Astrocyte (in vitro differentiated cells and primary cell): ENCODE results near the gene TANGO2. TPM values are rescaled to one million over a fixed set of nuclear protein-coding genes. Genes with fewer than 3 reads are reported as not detected.

Source experiments
- DNase-seq: peaks from one replicate; pipeline ENCODE4 v3.0.0-alpha.2; 2010; ENCODE audit warnings: low read depth
- FAIRE-seq: peaks from 2 replicates; lab custom pipeline; 2011; peaks lifted over from hg19 to GRCh38; lab: Jason Lieb, UNC
- H2AFZ ChIP-seq: 2 replicates; pipeline ENCODE4 v1.6.0; 2012; ENCODE audit warnings: low read depth, low read length, inconsistent platforms
- H3K27ac ChIP-seq: 2 replicates; pipeline ENCODE4 v1.5.1; 2011; ENCODE audit warnings: low read depth, low read length, inconsistent platforms
- H3K27me3 ChIP-seq: 2 replicates; pipeline ENCODE4 v1.6.0; 2011; ENCODE audit warnings: low read length, inconsistent platforms; ENCODE audit not compliant: insufficient read depth
- H3K36me3 ChIP-seq: 2 replicates; pipeline ENCODE4 v1.5.1; 2011; ENCODE audit warnings: low read length, inconsistent platforms; ENCODE audit not compliant: insufficient read depth
- H3K4me1 ChIP-seq: 2 replicates; pipeline ENCODE4 v1.5.1; 2011; ENCODE audit warnings: low read length, inconsistent platforms; ENCODE audit not compliant: insufficient read depth
- H3K4me2 ChIP-seq: 2 replicates; pipeline ENCODE4 v1.6.0; 2012; ENCODE audit warnings: low read length, inconsistent platforms
- H3K4me3 ChIP-seq: 2 replicates; pipeline ENCODE4 v1.5.1; 2011; ENCODE audit warnings: low read depth, mild to moderate bottlenecking, low read length, inconsistent platforms; ENCODE audit not compliant: insufficient read depth
- H3K79me2 ChIP-seq: 2 replicates; pipeline ENCODE4 v1.6.0; 2012; ENCODE audit warnings: mild to moderate bottlenecking, low read length, inconsistent platforms; ENCODE audit not compliant: insufficient read depth
- H3K9ac ChIP-seq: 2 replicates; pipeline ENCODE4 v1.6.0; 2012; ENCODE audit warnings: mild to moderate bottlenecking, low read length, inconsistent platforms
- H3K9me3 ChIP-seq: 2 replicates; pipeline ENCODE4 v1.5.1; 2012; ENCODE audit warnings: low read depth, mild to moderate bottlenecking, low read length, inconsistent platforms; ENCODE audit not compliant: insufficient read depth
- H4K20me1 ChIP-seq: 2 replicates; pipeline ENCODE4 v1.6.0; 2012; ENCODE audit warnings: low read length, inconsistent platforms; ENCODE audit not compliant: insufficient read depth
- H3K27ac Mint-ChIP-seq: one replicate; pipeline ENCODE4 v1.8.0; 2021; ENCODE audit warnings: mild to moderate bottlenecking, mixed read lengths; ENCODE audit not compliant: unreplicated experiment
- H3K27me3 Mint-ChIP-seq: one replicate; pipeline ENCODE4 v1.8.0; 2021; ENCODE audit warnings: low read depth, mixed read lengths; ENCODE audit not compliant: unreplicated experiment
- H3K36me3 Mint-ChIP-seq: one replicate; pipeline ENCODE4 v1.8.0; 2021; ENCODE audit warnings: low read depth, mixed read lengths; ENCODE audit not compliant: unreplicated experiment
- H3K4me1 Mint-ChIP-seq: one replicate; pipeline ENCODE4 v1.8.0; 2021; ENCODE audit warnings: low read depth, mixed read lengths; ENCODE audit not compliant: unreplicated experiment
- H3K4me3 Mint-ChIP-seq: one replicate; pipeline ENCODE4 v1.8.0; 2021; ENCODE audit warnings: mild to moderate bottlenecking, moderate library complexity, mixed read lengths; ENCODE audit not compliant: unreplicated experiment
- H3K9me3 Mint-ChIP-seq: one replicate; pipeline ENCODE4 v1.8.0; 2021; ENCODE audit warnings: mild to moderate bottlenecking, mixed read lengths; ENCODE audit not compliant: unreplicated experiment
- CTCF ChIP-seq: IDR thresholded peaks from 2 replicates; pipeline ENCODE4 v1.5.1; 2011; ENCODE audit warnings: low read depth, mild to moderate bottlenecking, inconsistent platforms, low read length, moderate library complexity; ENCODE audit not compliant: insufficient read depth
- EZH2 ChIP-seq: IDR thresholded peaks from 2 replicates; pipeline ENCODE4 v1.6.1; 2012; ENCODE audit warnings: mild to moderate bottlenecking, low read length, inconsistent platforms; ENCODE audit not compliant: insufficient read depth
- total RNA-seq: library from RNA; stranded (reverse); gene quantifications from 2 replicates; pipeline ENCODE4 v1.2.1, GENCODE V29; 2021

The TANGO2 gene
- total RNA-seq, 1 donor from 2014 or later = 28.0 TPM

- peak; percentile 11 for DNase-seq
- Histone ChIP-seq H3K27ac (no peak overlapping the region), H3K9ac (no peak overlapping the region), H3K4me3 (no peak overlapping the region), H3K79me2 (peaks cover 37% of the 10 kb centered on the region), H3K9me3 (no peaks in the 10 kb centered on the region), H3K27me3 (no peaks in the 10 kb centered on the region), H3K36me3 (peaks cover 43% of the 10 kb centered on the region), H3K4me2 (no peak overlapping the region), H3K4me1 (peaks cover 4% of the 10 kb centered on the region), H2AFZ (no peak overlapping the region), H4K20me1 (peaks cover 73% of the 10 kb centered on the region)
- Mint-ChIP-seq H3K27ac (no peak overlapping the region), H3K36me3 (peaks cover 12% of the 10 kb centered on the region), H3K4me3 (no peak overlapping the region), H3K4me1 (no peaks in the 10 kb centered on the region), H3K9me3 (no peaks in the 10 kb centered on the region), H3K27me3 (no peaks in the 10 kb centered on the region)
- no peak for FAIRE-seq
- TF ChIP-seq CTCF = peak; percentile 48
- no peak for TF ChIP-seq EZH2
Measured at GRCh38 chr22:20111045-20111688, 90.3 kb downstream of the TANGO2 start.

GRCh38 chr22:20111689-20112622 is 91.0 kb downstream of the TANGO2 start:
- Mint-ChIP-seq H3K9me3 (no peaks in the 10 kb centered on the region), H3K27ac (no peak overlapping the region), H3K27me3 (no peaks in the 10 kb centered on the region), H3K4me3 (no peak overlapping the region), H3K4me1 (no peaks in the 10 kb centered on the region), H3K36me3 (peaks cover 12% of the 10 kb centered on the region)
- Histone ChIP-seq H3K27me3 (no peaks in the 10 kb centered on the region), H3K79me2 (peaks cover 37% of the 10 kb centered on the region), H4K20me1 (peaks cover 65% of the 10 kb centered on the region), H2AFZ (no peak overlapping the region), H3K4me3 (no peak overlapping the region), H3K27ac (no peak overlapping the region), H3K36me3 (peaks cover 37% of the 10 kb centered on the region), H3K9ac (no peak overlapping the region), H3K4me1 (peaks cover 5% of the 10 kb centered on the region), H3K4me2 (no peak overlapping the region), H3K9me3 (no peaks in the 10 kb centered on the region)
- TF ChIP-seq EZH2 = no peak
- TF ChIP-seq CTCF = no peak
- FAIRE-seq = no peak
- no peak for DNase-seq
